Gastroesophageal sphincter (tissue), 3 donors: ENCODE measurements around the gene HNF1B.

Experiments used
- POLR2A ChIP-seq, 2 donors: fragments of 450-650 bp; IDR thresholded peaks; one replicate each; pipeline ENCODE4 v1.6.1; 2017; ENCODE audit warnings: antibody characterized with exemption in 2 of 2, mild to moderate bottlenecking in 2 of 2, moderate library complexity in 1 of 2
- POLR2AphosphoS5 ChIP-seq: sonication (generic); formaldehyde crosslinking; IDR thresholded peaks from one replicate; pipeline ENCODE4 v1.6.1; 2017; ENCODE audit warnings: antibody characterized with exemption
- TF ChIP-seq, protein P1 (sequence below), 4 experiments: fragments of 200-600 bp in 2 of 4; fragments of 450-650 bp in 2 of 4; sonication (generic) in 1 of 4; IDR thresholded peaks; one replicate each; pipeline ENCODE4 v1.5.1; 2017 to 2019; ENCODE audit warnings: antibody characterized with exemption in 4 of 4, mild to moderate bottlenecking in 2 of 4, moderate library complexity in 2 of 4

DNA sequence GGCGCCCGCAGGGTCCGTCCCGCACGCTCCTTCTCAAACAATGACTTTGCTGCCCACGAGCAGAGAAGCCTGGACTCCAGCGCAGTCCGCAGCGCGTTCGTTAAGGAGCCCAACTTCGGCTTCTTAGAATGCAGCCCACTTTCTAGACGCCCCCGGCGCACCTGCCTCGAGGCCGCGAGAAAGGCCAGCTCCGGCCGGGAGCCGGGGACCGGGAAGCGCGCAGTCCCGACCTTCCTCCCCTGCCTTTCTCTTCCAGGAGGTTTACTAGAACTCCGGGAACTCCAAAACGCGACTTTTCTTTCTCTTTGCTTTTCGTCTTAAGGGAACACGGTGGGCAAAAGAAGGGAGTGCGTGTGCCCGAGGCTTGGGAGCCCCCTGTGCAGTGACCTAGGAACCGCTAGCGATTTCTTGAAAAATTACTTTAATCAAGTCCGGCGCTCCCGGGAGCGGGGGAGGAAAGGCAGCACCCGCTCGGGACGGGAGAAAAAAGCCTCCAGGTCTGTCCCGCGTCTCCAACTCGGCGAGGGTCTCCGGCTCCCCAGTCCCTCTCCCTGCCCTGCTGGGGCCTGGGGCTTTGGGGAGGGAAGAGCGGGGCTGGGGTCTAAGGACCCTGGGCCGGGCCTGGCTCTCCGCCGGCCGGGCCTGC lies 2.6 kb downstream of the HNF1B start:
- TF ChIP-seq, protein P1, sequence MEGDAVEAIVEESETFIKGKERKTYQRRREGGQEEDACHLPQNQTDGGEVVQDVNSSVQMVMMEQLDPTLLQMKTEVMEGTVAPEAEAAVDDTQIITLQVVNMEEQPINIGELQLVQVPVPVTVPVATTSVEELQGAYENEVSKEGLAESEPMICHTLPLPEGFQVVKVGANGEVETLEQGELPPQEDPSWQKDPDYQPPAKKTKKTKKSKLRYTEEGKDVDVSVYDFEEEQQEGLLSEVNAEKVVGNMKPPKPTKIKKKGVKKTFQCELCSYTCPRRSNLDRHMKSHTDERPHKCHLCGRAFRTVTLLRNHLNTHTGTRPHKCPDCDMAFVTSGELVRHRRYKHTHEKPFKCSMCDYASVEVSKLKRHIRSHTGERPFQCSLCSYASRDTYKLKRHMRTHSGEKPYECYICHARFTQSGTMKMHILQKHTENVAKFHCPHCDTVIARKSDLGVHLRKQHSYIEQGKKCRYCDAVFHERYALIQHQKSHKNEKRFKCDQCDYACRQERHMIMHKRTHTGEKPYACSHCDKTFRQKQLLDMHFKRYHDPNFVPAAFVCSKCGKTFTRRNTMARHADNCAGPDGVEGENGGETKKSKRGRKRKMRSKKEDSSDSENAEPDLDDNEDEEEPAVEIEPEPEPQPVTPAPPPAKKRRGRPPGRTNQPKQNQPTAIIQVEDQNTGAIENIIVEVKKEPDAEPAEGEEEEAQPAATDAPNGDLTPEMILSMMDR (IDR thresholded peaks at IDR 0.05), result no peak
- TF ChIP-seq POLR2A (IDR thresholded peaks at IDR 0.05) (no peak), POLR2AphosphoS5 (no peak)
